IMR-90 (cell line): ENCODE measurements around the gene AQP5.

Source experiments
- MAFK ChIP-seq: IDR thresholded peaks from 2 replicates; pipeline ENCODE4 v1.6.1; 2012; ENCODE audit warnings: low read depth, low read length, improper control_type of control experiment
- RFX5 ChIP-seq: IDR thresholded peaks from 2 replicates; pipeline ENCODE4 v1.8.0; 2012; ENCODE audit warnings: low read depth, mild to moderate bottlenecking, low read length, moderate library complexity
- TF ChIP-seq, protein P1 (sequence below): conservative IDR thresholded peaks from 2 replicates; pipeline ENCODE4 v1.5.1; 2012; ENCODE audit warnings: mild to moderate bottlenecking, low read depth, low read length, improper control_type of control experiment

DNA sequence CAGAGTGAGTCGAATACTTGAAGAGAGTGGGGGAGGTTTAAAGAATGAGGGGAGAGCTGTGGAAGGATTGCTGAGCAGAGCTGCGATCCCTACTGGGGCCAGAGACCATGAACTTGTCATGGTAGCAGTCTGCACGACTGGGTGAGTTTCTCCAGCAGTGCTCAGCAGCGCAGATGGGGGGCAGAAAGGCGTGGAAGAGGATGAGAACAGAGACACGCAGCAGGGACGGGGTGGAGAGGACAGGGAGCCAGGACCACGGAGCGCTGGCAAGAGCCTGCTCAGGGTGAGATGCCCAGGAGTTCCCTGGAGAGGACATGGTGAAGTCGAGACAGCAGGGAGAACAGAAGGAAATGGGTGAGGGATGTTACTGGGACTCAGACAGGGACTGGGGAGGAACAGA, 9.0 kb downstream of the AQP5 start:
- TF ChIP-seq RFX5 (no peak), MAFK (no peak)
- TF ChIP-seq, protein P1, sequence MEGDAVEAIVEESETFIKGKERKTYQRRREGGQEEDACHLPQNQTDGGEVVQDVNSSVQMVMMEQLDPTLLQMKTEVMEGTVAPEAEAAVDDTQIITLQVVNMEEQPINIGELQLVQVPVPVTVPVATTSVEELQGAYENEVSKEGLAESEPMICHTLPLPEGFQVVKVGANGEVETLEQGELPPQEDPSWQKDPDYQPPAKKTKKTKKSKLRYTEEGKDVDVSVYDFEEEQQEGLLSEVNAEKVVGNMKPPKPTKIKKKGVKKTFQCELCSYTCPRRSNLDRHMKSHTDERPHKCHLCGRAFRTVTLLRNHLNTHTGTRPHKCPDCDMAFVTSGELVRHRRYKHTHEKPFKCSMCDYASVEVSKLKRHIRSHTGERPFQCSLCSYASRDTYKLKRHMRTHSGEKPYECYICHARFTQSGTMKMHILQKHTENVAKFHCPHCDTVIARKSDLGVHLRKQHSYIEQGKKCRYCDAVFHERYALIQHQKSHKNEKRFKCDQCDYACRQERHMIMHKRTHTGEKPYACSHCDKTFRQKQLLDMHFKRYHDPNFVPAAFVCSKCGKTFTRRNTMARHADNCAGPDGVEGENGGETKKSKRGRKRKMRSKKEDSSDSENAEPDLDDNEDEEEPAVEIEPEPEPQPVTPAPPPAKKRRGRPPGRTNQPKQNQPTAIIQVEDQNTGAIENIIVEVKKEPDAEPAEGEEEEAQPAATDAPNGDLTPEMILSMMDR, result no peak
